Suprapubic skin (tissue), 4 donors: ENCODE measurements around the gene F10. TPM values are rescaled to one million over a fixed set of nuclear protein-coding genes. Genes with fewer than 3 reads are reported as not detected.
"Not testable (repeated sequence)": the region's sequence is repeated elsewhere in the genome, so short reads cannot be mapped to it uniquely, and the experiment has no call there.

Experiments used
- DNase-seq, 2 donors: peaks; one replicate each; pipeline ENCODE4 v3.0.0-alpha.2; 2019; ENCODE audit warnings: low spot score in 2 of 2
- H3K27ac ChIP-seq: fragments of 200-600 bp; sonication (generic); one replicate; pipeline ENCODE4 v1.5.1; 2019
- H3K27me3 ChIP-seq: fragments of 200-600 bp; sonication (generic); one replicate; pipeline ENCODE4 v1.5.1; 2019
- H3K36me3 ChIP-seq: fragments of 200-600 bp; sonication (generic); one replicate; pipeline ENCODE4 v1.5.1; 2019
- H3K4me1 ChIP-seq: fragments of 200-600 bp; sonication (generic); one replicate; pipeline ENCODE4 v1.5.1; 2019
- H3K4me3 ChIP-seq: fragments of 200-600 bp; sonication (generic); one replicate; pipeline ENCODE4 v1.5.1; 2019; ENCODE audit warnings: mild to moderate bottlenecking
- H3K9me3 ChIP-seq: fragments of 200-600 bp; sonication (generic); one replicate; pipeline ENCODE4 v1.5.1; 2019
- EP300 ChIP-seq: sonication (generic); formaldehyde crosslinking; IDR thresholded peaks from one replicate; pipeline ENCODE4 v1.6.1; 2017; ENCODE audit warnings: antibody characterized with exemption
- POLR2A ChIP-seq, 2 donors: fragments of 450-650 bp; IDR thresholded peaks; one replicate each; pipeline ENCODE4 v1.6.1; 2017; ENCODE audit warnings: antibody characterized with exemption in 2 of 2, mild to moderate bottlenecking in 2 of 2, moderate library complexity in 2 of 2
- POLR2AphosphoS5 ChIP-seq, 3 donors: sonication (generic); formaldehyde crosslinking; IDR thresholded peaks; one replicate each; pipeline ENCODE4 v1.6.1; 2017; ENCODE audit warnings: antibody characterized with exemption in 3 of 3
- WGBS: methylation state at CpG from one replicate; pipeline ENCODE4 v1.1.5; 2018; 5-methylcytosine and 5-hydroxymethylcytosine counted together
- total RNA-seq, 4 donors: library from RNA; depleted of rRNA; stranded (reverse); fragments of >200 nt; gene quantifications; one replicate each; pipeline ENCODE4 v1.1.0, GENCODE V29; 2016
- TF ChIP-seq, protein P1 (sequence below), 2 donors: fragments of 200-600 bp in 1 of 2; fragments of 450-650 bp in 1 of 2; sonication (generic) in 1 of 2; IDR thresholded peaks; one replicate each; pipeline ENCODE4 v1.5.1; 2016 to 2019; ENCODE audit warnings: antibody characterized with exemption in 2 of 2, mild to moderate bottlenecking in 1 of 2, moderate library complexity in 1 of 2

Gene F10
- total RNA-seq, 4 donors from 2014 or later: 4.9 to 7.8 (median 6.7) TPM

DNA sequence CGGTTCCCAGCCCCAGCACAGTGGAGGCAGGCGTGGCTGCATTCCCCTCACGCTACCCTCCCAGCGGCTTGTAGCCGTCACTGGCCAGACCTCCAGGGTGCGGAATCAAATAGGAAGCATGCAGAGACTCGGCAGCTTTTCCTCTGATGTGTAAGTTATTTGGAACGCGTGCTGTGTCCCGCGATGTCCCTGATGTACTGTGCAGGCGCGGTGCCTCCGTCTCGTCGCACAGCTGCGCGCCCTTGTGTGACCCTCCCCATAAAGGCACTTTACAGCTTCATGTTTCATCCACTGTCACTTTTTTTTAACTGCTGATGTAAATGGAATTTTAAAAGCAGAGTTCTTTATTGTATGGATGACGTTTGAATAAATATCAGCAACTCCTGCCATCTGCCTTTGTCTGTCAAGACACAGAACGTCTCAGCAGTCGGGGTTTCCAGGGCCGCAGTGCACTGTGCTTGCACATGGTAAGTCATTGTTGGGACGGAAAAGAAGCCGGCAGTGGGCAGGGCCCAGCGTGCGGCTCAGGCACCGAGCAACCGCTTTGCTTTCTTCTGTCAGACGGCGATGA is 24.4 kb upstream of the F10 start:
- WGBS: 58% methylated on average over 30 of the region's 30 CpGs
- TF ChIP-seq POLR2AphosphoS5 (IDR thresholded peaks at IDR 0.05) (no peak), POLR2A (IDR thresholded peaks at IDR 0.05) (no peak)
- Histone ChIP-seq H3K36me3 (peaks cover 9% of the 10 kb centered on the region), H3K9me3 (no peaks in the 10 kb centered on the region), H3K27ac (no peak overlapping the region), H3K27me3 (no peaks in the 10 kb centered on the region), H3K4me1 (no peaks in the 10 kb centered on the region), H3K4me3 (no peak overlapping the region)
- no peak for DNase-seq

DNA sequence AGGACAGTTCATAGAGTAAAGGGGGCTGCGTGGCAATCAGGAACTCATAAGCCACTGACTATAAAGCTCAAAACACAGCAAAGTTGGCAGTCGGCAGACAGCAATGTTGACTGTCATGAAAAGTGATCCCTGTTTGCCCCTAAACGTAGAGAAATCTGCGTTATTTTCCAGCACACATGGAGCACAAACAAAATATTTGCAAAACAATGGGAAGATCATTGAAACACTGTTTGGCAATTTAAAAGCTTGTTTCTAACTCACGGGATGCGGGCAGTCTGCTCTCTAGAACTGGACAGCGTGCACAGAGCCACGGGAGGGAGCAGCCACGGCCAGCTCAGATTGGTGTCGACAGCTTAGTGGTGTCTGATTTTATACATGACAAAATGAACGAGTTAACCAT is 23.5 kb upstream of the F10 start:
- H3K4me1 ChIP-seq: no peaks in the 10 kb centered on the region
- no peaks in the 10 kb centered on the region for H3K9me3 ChIP-seq
- peaks cover 9% of the 10 kb centered on the region for H3K36me3 ChIP-seq
- H3K4me3 ChIP-seq: no peak overlapping the region
- no peak overlapping the region for H3K27ac ChIP-seq
- DNase-seq: no peak
- WGBS: 82% methylated on average over 11 of the region's 11 CpGs
- no peak for TF ChIP-seq POLR2A (IDR thresholded peaks at IDR 0.05)
- TF ChIP-seq, protein P1, sequence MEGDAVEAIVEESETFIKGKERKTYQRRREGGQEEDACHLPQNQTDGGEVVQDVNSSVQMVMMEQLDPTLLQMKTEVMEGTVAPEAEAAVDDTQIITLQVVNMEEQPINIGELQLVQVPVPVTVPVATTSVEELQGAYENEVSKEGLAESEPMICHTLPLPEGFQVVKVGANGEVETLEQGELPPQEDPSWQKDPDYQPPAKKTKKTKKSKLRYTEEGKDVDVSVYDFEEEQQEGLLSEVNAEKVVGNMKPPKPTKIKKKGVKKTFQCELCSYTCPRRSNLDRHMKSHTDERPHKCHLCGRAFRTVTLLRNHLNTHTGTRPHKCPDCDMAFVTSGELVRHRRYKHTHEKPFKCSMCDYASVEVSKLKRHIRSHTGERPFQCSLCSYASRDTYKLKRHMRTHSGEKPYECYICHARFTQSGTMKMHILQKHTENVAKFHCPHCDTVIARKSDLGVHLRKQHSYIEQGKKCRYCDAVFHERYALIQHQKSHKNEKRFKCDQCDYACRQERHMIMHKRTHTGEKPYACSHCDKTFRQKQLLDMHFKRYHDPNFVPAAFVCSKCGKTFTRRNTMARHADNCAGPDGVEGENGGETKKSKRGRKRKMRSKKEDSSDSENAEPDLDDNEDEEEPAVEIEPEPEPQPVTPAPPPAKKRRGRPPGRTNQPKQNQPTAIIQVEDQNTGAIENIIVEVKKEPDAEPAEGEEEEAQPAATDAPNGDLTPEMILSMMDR (IDR thresholded peaks at IDR 0.05): no peak
- TF ChIP-seq EP300: no peak
- no peak for TF ChIP-seq POLR2AphosphoS5 (IDR thresholded peaks at IDR 0.05)
- peaks cover 7% of the 10 kb centered on the region for H3K27me3 ChIP-seq

DNA sequence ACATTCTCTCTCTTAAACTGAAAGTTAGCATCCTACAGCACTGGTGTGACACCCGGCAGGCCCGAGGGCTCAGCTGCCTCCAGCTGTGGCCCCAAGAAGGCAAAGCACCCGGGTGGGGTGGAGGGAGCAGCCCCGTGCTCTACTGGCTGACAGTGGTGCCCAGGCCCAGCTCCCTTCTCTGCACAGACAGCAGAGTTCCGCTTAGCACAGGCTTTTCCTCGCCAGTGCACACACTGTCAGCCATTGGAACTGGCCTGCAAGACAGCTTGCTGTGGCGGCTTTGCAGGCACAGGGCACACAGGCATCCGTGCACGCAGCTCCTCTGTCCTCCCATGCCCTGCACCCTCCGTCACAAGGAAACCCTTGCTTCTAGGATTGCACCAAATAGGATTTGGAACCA is 20.3 kb upstream of the F10 start:
- not testable (repeated sequence) for H3K27me3 ChIP-seq, DNase-seq, H3K36me3 ChIP-seq, H3K9me3 ChIP-seq, H3K27ac ChIP-seq, H3K4me1 ChIP-seq, H3K4me3 ChIP-seq
- WGBS: 55% methylated on average over 8 of the region's 10 CpGs

DNA sequence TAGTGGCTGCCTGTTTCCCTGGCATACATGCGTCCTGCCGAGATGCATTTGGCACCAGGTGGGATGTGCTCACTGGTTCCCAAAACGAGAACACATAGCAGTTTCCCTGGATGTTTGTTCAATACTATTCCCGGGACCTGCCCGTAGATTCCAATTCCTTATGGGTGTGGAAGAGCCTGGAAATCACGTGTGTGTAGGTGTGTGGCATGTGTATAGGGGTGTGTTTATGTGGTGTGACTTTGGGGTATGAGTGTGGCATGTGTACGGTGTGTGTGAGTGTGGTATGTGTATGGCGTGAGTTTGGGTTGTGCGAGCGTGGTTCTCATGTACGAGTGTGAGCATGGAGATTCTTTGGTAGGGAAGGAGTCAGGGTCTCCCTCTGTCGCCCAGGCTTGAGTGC is 19.9 kb upstream of the F10 start:
- H3K4me1 ChIP-seq: no peaks in the 10 kb centered on the region
- H3K27me3 ChIP-seq: peaks cover 8% of the 10 kb centered on the region
- TF ChIP-seq, protein P1 (IDR thresholded peaks at IDR 0.05): no peak
- no peak for TF ChIP-seq POLR2A (IDR thresholded peaks at IDR 0.05)
- no peak for DNase-seq
- H3K36me3 ChIP-seq: no peaks in the 10 kb centered on the region
- H3K27ac ChIP-seq: no peak overlapping the region
- no peak overlapping the region for H3K4me3 ChIP-seq
- WGBS: 77% methylated on average over 12 of the region's 12 CpGs
- H3K9me3 ChIP-seq: no peaks in the 10 kb centered on the region

DNA sequence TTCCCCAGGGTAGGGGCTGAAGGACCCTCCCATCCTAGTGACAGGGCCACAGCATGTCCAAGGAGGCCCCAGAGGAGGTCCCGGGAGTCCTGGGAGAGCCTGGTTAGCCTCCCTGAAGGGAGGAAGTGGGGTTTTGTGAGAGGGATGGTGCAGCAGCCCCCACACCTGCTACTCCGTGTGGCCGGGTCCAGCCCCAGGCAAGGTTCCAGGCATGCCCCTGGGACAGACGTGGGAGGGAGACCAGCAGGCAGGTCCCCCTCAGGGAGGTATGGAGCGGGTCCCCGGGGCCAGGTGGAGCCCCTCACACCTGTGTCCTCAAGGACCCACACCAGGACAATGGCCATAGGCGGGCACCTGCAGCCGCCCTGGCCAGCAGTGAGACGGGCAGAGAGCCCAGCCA is 19.0 kb upstream of the F10 start:
- peaks cover 8% of the 10 kb centered on the region for H3K27me3 ChIP-seq
- no peaks in the 10 kb centered on the region for H3K9me3 ChIP-seq
- H3K4me1 ChIP-seq: no peaks in the 10 kb centered on the region
- WGBS: 60% methylated on average over 1 of the region's 9 CpGs
- no peak for DNase-seq
- no peaks in the 10 kb centered on the region for H3K36me3 ChIP-seq
- H3K27ac ChIP-seq: no peak overlapping the region
- TF ChIP-seq EP300 (no peak), POLR2AphosphoS5 (IDR thresholded peaks at IDR 0.05) (no peak), POLR2A (IDR thresholded peaks at IDR 0.05) (no peak)
- TF ChIP-seq, protein P1 (IDR thresholded peaks at IDR 0.05): no peak
- no peak overlapping the region for H3K4me3 ChIP-seq

DNA sequence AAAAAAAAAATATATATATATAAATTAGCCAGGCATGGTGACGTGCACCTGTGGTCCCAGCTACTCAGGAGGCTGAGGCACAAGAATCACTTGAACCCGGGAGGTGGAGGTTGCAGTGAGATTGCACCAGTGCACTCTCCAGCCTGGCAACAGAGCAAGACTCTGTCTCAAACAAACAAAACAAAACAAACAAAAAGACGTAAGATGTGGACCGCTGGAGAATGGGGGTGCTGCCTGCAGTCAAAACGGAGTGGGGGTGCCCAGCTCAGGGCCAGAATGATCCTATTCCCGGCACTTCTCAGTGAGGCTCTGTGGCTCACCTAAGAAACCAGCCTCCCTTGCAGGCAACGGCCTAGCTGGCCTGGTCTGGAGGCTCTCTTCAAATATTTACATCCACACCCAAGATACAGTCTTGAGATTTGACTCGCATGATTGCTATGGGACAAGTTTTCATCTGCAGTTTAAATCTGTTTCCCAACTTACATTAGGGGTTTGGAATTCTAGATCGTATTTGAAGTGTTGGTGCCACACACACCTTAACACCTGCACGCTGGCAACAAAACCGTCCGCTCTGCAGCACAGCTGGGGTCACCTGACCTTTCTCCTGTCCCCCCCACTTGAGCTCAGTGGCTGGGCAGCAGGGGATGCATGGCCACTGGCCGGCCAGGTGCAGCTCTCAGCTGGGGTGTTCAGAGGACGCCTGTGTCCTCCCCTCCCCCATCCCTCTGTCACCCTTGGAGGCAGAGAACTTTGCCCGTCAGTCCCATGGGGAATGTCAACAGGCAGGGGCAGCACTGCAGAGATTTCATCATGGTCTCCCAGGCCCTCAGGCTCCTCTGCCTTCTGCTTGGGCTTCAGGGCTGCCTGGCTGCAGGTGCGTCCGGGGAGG is 17.3 kb upstream of the F10 start, which contains the start of gene F7:
F7 (plus strand) TSS at position 760 of the 889 bp plus-strand sequence; CDS start at position 811, 51 bp downstream.
- Histone ChIP-seq H3K27me3 (peaks cover 20% of the 10 kb centered on the region), H3K36me3 (no peaks in the 10 kb centered on the region), H3K27ac (no peak within 1 kb of the TSS), H3K4me1 (peaks cover 8% of the 10 kb centered on the region), H3K4me3 (no peak within 1 kb of the TSS), H3K9me3 (no peaks in the 10 kb centered on the region)
- 56% methylated on average over 16 of the region's 17 CpGs for WGBS
- no peak for DNase-seq
- TF ChIP-seq POLR2A (IDR thresholded peaks at IDR 0.05) (no peak), POLR2AphosphoS5 (IDR thresholded peaks at IDR 0.05) (no peak), EP300 (no peak)
- TF ChIP-seq, protein P1 (IDR thresholded peaks at IDR 0.05): no peak
